ENCODE results near the gene METAP1D. TPM values are rescaled to one million over a fixed set of nuclear protein-coding genes. Genes with fewer than 3 reads are reported as not detected.

Gene METAP1D
- total RNA-seq: 7.1 and 7.3 TPM in 2 replicates

DNA sequence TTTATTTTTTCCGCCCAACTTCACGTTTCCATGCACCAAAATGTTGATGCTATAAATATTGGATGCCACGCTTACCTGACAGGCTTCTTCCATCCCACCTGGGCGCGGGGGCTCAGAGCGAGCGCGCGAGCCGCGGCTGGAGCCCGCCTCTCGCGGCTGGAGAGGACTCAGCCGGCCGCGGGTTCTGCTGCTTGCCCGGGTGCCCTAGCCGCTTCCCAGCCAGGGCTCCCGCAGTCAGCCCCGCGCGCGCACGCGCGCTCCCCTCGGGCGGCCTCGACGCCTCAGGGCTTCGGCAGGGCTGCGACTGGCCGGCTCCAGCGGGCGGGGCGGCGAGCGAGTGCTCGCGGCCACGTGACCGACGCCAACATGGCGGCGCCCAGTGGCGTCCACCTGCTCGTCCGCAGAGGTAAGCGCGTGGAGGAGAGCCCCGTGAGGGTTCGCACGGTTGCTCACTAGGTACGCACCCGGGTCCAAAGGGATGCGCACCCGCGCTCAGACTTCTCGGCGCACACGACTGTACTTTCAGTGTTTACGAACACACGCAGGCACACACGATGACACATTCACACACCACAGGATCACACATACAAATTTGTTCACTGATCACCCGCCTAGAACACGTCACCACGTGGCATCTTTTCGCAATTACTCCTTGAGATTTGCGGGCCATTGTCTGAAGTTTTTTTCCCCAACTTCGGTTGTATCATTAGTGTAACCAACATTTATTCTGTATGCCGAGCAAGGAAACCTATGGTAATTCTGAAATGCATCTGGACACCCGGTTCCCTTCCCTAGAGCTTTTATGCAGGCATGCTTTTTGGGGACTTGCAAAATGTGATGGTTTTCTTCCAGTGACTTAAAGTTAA lies at the start of gene METAP1D:
METAP1D (plus strand) TSS at position 350 of the 866 bp plus-strand sequence; CDS start at position 367, 17 bp downstream.

DNA sequence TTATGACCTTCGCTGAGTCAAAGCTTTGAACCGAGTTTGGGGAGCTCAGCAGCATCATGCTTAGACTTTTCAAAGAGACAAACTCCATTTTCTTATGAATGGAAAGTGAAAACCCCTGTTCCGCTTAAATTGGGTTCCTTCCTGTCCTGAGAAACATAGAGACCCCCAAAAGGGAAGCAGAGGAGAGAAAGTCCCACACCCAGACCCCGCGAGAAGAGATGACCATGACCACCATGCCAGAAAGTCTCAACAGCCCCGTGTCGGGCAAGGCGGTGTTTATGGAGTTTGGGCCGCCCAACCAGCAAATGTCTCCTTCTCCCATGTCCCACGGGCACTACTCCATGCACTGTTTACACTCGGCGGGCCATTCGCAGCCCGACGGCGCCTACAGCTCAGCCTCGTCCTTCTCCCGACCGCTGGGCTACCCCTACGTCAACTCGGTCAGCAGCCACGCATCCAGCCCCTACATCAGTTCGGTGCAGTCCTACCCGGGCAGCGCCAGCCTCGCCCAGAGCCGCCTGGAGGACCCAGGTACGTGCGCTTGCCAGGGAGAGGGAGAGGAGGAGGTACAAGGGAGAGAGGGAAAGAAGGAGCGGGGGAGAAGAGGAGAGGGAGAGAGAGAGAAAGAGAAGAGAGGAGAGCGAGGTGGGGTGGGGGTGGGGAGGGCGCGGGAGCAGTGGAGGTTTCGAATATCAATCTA lies 85.9 kb downstream of the METAP1D start, which contains the start of gene DLX1:
DLX1 (plus strand) TSS at position 48 of the 700 bp plus-strand sequence; CDS start at position 219, 171 bp downstream.

DNA sequence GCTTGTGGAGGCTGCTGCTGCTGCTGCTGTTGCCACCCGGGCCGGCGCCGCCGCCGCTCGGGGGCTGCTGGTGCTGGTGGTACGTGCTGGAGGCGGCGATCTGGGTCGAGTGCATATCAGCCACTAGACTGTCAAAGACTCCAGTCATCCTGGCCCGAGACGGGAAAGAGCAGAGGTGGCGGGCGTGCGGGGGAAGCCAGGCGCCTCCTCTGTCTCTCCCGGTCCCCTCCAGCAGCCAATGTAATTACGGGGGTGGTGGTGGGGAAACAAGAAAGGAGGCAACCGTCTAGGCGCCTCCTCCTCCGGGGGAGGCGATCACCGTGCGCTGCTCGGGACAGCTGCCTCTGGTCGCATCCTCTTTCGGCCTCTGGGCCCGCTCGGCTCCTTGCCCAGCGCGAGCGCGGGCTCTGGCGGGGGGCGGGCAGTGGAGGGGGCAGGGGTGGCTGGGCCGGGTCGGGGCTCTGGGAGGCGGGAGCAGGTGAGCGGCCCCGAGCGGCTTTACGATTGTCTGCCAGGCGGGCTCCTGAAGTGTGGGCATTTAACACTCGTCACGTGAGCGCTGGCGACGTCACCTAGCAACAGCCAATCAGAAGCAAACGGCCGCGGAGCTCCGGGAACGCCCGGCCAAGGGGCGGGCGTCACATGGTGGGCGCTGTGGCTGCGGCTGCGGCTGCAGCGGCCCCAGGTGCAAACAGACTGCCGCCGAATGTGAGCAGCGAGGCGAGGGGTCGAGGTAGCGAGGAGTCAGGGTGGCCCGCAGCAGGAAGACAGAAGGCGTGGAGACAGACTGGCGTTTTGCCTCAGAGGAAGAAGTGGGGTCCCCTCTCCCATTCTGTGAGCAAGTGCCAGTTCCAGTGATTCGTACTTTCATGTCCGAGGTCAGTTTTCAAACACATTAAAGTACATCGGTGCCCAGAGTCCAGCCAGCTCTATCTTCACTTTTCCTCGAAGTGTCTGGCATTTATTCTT lies 102.9 kb downstream of the METAP1D start, which contains the start of gene DLX2:
DLX2 (minus strand) TSS at position 510 of the 969 bp plus-strand sequence; CDS start at position 148, 362 bp downstream.

Other genes with a start within 250 kb of the METAP1D start
- gene SLC25A12, start 105.7 kb upstream of the METAP1D start, total RNA-seq: 20.2 and 23.5 TPM in 2 replicates
- gene HAT1, start 77.5 kb upstream of the METAP1D start, total RNA-seq: 26.8 and 34.4 TPM in 2 replicates
- gene DLX1, start 85.6 kb downstream of the METAP1D start, total RNA-seq: 1.6 and 7.7 TPM in 2 replicates
- 0.33 and 3.9 TPM in 2 replicates for gene DLX2, start 102.9 kb downstream of the METAP1D start, total RNA-seq